ENCODE results near the gene RBMS2. TPM values are rescaled to one million over a fixed set of nuclear protein-coding genes. Genes with fewer than 3 reads are reported as not detected.

RBMS2 gene
- polyA plus RNA-seq, 3 donors, result 5.1 to 8.2 (median 6.5) TPM

GRCh38 chr12:56634242-56634836 is 112.7 kb downstream of the RBMS2 start:
- peak overlapping the region; percentile 64 for H2AFZ ChIP-seq (ENCODE audit: insufficient read depth, low read depth, low read length, poor library complexity, severe bottlenecking)
- 1% methylated on average over 18 of the region's 27 CpGs for WGBS (ENCODE audit: insufficient coverage)
- no peaks in the 10 kb centered on the region for H3K9me3 ChIP-seq (replicated peaks in 1 of 2; ENCODE audit: control insufficient read depth in 1 of 2, insufficient read depth in 1 of 2, low read length in 2 of 2)
- H3K4me2 ChIP-seq (replicated peaks; ENCODE audit: extremely low read depth, low read length, poor library complexity, severe bottlenecking), result peak overlapping the region; percentile 99
- H3K4me1 Mint-ChIP-seq, result peaks cover 76% of the 10 kb centered on the region
- H3K27ac ChIP-seq (ENCODE audit: low read depth in 1 of 2, low read length in 2 of 2), result peak overlapping the region; percentile 29 to 92
- peak overlapping the region; percentile 68 for H3K9ac ChIP-seq (ENCODE audit: insufficient read depth, low read length, poor library complexity, severe bottlenecking)
- peak in 1 of 3 donors; percentile 7 for DNase-seq
- intact Hi-C loops (cut with micrococcal nuclease), result no loop called here
- peaks cover 18 to 22% of the 10 kb centered on the region in 2 donors for H3K36me3 ChIP-seq (replicated peaks in 1 of 2; ENCODE audit: control insufficient read depth in 1 of 2, insufficient read depth in 2 of 2, low read length in 2 of 2)
- peaks cover 66 to 81% of the 10 kb centered on the region in 2 donors for H3K4me1 ChIP-seq (ENCODE audit: control insufficient read depth in 1 of 2, insufficient read depth in 2 of 2, low read length in 2 of 2)
- H4K20me1 ChIP-seq (ENCODE audit: insufficient read depth, low read length), result peaks cover 55% of the 10 kb centered on the region
- no peaks in the 10 kb centered on the region for H3K27me3 Mint-ChIP-seq (ENCODE audit: low read depth in 3 of 3)
- peak overlapping the region; percentile 62 to 98 (median 87) for H3K27ac Mint-ChIP-seq
- peak overlapping the region; percentile 95 to 99 for H3K4me3 Mint-ChIP-seq
- H3K79me2 ChIP-seq (ENCODE audit: insufficient read depth, low read length), result peaks cover 82% of the 10 kb centered on the region
- no peaks in the 10 kb centered on the region for H3K27me3 ChIP-seq (ENCODE audit: control insufficient read depth in 2 of 2, insufficient read depth in 2 of 2, low read length in 2 of 2)
- H3K9me3 Mint-ChIP-seq, result no peaks in the 10 kb centered on the region
- peak overlapping the region; percentile 68 to 94 (median 80) for H3K4me3 ChIP-seq (replicated peaks in 1 of 3; ENCODE audit: low read depth in 2 of 3, low read length in 3 of 3)
- TF ChIP-seq CTCF (IDR thresholded peaks at IDR 0.05), result no peak
- peaks cover 18 to 26% of the 10 kb centered on the region in 2 donors for H3K36me3 Mint-ChIP-seq

GRCh38 chr12:56634837-56635791 is 113.5 kb downstream of the RBMS2 start:
- peaks cover 26 to 30% of the 10 kb centered on the region in 2 donors for H3K36me3 ChIP-seq (replicated peaks in 1 of 2; ENCODE audit: control insufficient read depth in 1 of 2, insufficient read depth in 2 of 2, low read length in 2 of 2)
- peak overlapping the region; percentile 95 to 99 for H3K4me3 Mint-ChIP-seq
- intact Hi-C loops (cut with micrococcal nuclease), result no loop called here
- H3K4me3 ChIP-seq (replicated peaks in 1 of 3; ENCODE audit: low read depth in 2 of 3, low read length in 3 of 3), result peak overlapping the region; percentile 68 to 94 (median 80)
- no peaks in the 10 kb centered on the region for H3K9me3 ChIP-seq (replicated peaks in 1 of 2; ENCODE audit: control insufficient read depth in 1 of 2, insufficient read depth in 1 of 2, low read length in 2 of 2)
- WGBS (ENCODE audit: insufficient coverage), result under 1% methylated on average over 27 of the region's 47 CpGs
- peaks cover 81% of the 10 kb centered on the region for H3K79me2 ChIP-seq (ENCODE audit: insufficient read depth, low read length)
- H3K4me1 Mint-ChIP-seq, result peaks cover 76% of the 10 kb centered on the region
- peak overlapping the region; percentile 68 for H3K9ac ChIP-seq (ENCODE audit: insufficient read depth, low read length, poor library complexity, severe bottlenecking)
- no peaks in the 10 kb centered on the region for H3K27me3 Mint-ChIP-seq (ENCODE audit: low read depth in 3 of 3)
- TF ChIP-seq CTCF (IDR thresholded peaks at IDR 0.05), result peak; percentile 20
- DNase-seq, result peak in 2 of 3 donors; percentile 43 to 44
- peaks cover 66 to 81% of the 10 kb centered on the region in 2 donors for H3K4me1 ChIP-seq (ENCODE audit: control insufficient read depth in 1 of 2, insufficient read depth in 2 of 2, low read length in 2 of 2)
- peak overlapping the region; percentile 78 for H2AFZ ChIP-seq (ENCODE audit: insufficient read depth, low read depth, low read length, poor library complexity, severe bottlenecking)
- no peaks in the 10 kb centered on the region for H3K9me3 Mint-ChIP-seq
- H3K27ac Mint-ChIP-seq, result peak overlapping the region; percentile 98 to 99 (median 99)
- H3K36me3 Mint-ChIP-seq, result peaks cover 25 to 34% of the 10 kb centered on the region in 2 donors
- no peaks in the 10 kb centered on the region for H3K27me3 ChIP-seq (ENCODE audit: control insufficient read depth in 2 of 2, insufficient read depth in 2 of 2, low read length in 2 of 2)
- H3K4me2 ChIP-seq (replicated peaks; ENCODE audit: extremely low read depth, low read length, poor library complexity, severe bottlenecking), result peak overlapping the region; percentile 99
- H4K20me1 ChIP-seq (ENCODE audit: insufficient read depth, low read length), result peaks cover 63% of the 10 kb centered on the region
- H3K27ac ChIP-seq (ENCODE audit: low read depth in 1 of 2, low read length in 2 of 2), result peak overlapping the region; percentile 77 to 92

All from CD14-positive monocyte (primary cell).